ENCODE measurements around the gene ANXA9.

The ANXA9 gene

DNA sequence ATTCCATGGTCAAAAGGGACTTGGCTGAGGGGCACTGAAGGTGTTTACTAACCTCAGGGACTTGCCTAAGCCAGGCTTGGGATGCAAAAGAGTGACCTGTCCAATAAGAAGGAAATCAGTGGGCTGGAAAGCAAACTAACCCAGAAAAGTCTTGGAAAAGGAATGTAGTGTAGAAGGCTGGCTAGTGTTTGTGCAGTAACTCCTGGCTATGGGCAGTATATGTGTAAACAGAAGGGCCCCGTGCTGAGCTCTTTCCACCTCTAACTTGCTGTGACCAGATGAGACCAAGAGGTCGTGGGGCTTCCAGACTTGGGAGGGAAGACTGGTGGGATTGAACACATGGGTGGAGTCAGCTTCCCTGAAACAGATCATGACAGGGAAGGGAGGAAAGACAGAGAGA is 20.5 kb downstream of the ANXA9 start:
- in situ Hi-C loops (cut with MboI; ENCODE audit: low sequenced_read_pairs) = loop anchor here (10.0 kb wide), 1 partner anchor 748 kb away; the partner anchor contains the start of gene CA14

DNA sequence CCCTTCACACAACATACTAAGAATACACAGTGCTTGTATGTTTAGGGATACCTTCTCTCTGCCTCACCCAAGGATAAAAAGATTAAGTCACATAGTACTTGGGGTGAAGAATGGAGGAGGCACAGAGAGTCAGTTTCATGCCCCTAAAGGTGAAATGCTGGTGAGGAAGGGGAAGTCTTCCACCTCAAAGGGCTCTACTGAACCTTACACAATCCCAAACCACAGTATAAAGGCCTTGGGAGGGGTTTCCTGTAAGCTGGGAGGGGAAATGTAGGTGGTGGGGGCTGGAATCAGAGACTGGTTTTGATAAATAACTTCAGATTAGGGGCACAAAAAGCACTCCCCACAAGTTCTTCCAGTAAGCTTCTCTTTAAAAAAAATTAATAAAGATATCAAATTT is 21.1 kb downstream of the ANXA9 start:
- in situ Hi-C loops (cut with MboI; ENCODE audit: low sequenced_read_pairs) = loop anchor here (10.0 kb wide), 1 partner anchor 748 kb away; the partner anchor contains the start of gene CA14

DNA sequence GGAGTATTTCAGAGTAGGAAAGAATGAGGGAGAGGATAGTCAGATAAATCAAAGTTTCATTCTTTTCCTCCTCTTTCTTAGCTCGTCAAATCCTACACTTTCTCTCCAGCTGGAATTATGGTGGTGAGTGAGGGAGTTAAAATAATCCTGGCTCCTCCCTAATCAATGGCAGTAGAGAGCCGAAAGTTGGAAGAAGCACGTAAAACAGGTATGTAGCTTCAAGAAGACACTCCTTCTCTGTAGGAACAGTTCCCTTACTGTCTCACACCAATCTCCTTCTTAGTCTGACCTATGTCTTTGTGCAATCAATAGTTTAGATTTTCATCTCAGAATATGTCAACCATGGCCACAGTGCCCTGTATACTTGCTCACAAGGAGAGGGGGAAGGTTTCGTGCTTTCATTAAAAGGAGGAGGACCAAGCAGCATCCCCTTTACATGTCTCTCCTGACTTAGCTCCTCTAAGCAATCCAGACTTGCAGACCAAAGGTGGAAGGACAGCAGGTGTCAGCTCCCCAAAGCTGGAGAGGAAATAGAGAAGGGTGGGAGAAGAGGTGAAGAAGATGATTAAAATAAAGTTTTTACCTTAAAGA is 23.7 kb downstream of the ANXA9 start:
- in situ Hi-C loops (cut with MboI; ENCODE audit: low sequenced_read_pairs) = loop anchor here (10.0 kb wide), 1 partner anchor 751 kb away; the partner anchor contains the start of gene CA14

DNA sequence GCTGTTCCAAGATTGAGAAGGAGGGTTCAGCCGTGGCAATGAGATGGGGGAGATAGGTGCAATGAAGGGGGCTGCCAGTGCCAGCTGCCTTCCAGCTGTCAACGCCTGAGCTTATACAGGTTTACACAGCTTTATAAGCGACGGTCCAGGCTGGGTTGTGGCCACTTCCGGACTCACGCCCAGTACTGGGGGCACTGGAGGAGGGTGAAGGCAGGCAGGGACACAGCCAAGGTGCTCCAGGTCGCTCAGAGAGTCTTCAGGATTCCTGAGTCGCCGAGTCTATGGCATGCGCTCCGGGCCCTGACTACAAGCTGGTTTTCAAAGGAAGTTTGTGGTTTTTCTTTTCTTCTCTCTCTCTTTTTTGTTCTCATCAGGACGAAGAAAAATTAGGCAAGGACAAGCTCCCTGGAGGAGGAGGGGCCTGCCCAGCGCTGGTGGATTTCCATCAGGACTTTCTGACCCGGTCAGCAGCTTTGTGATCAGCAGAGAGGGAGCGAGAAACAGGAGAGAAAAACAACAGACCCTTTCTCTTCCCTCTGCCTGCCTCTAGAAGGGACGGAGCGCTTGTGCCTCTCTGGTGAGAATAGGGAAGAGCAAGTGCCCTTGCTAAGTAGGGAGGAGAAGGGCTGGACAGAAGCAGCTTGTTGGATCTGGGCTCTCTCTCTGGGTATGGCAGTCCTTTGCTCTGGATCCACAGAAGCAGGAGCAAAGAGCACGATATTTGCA is 24.4 kb downstream of the ANXA9 start, which contains the start of gene MINDY1:
Gene MINDY1 (minus strand): TSS at position 576 of the 726 bp plus-strand sequence. CDS start 4,285 bp downstream, outside the sequence.
- in situ Hi-C loops (cut with MboI; ENCODE audit: low sequenced_read_pairs) = loop anchor here (10.0 kb wide), 1 partner anchor 752 kb away; the partner anchor contains the start of gene CA14

DNA sequence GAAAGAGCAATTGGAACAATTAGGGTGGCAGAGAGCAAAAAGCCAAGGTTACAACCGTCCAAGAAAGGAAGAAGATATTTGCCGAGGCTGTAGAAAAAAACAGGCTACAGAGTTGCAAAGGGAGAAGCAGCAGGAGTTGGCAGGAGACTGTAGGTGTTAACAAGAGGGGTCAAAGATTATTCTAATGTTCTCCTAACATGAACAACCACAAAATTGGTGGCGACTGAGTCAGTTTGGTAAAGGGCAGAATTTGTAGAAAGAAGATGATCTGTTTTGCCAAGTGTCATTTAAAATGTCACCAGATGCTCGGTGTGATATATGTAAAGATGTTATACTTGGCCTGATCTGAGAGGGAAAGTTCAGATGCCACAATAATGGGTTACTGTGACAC is 25.8 kb downstream of the ANXA9 start:
- in situ Hi-C loops (cut with MboI; ENCODE audit: low sequenced_read_pairs) = loop anchor here (10.0 kb wide), 1 partner anchor 753 kb away; the partner anchor contains the start of gene CA14

DNA sequence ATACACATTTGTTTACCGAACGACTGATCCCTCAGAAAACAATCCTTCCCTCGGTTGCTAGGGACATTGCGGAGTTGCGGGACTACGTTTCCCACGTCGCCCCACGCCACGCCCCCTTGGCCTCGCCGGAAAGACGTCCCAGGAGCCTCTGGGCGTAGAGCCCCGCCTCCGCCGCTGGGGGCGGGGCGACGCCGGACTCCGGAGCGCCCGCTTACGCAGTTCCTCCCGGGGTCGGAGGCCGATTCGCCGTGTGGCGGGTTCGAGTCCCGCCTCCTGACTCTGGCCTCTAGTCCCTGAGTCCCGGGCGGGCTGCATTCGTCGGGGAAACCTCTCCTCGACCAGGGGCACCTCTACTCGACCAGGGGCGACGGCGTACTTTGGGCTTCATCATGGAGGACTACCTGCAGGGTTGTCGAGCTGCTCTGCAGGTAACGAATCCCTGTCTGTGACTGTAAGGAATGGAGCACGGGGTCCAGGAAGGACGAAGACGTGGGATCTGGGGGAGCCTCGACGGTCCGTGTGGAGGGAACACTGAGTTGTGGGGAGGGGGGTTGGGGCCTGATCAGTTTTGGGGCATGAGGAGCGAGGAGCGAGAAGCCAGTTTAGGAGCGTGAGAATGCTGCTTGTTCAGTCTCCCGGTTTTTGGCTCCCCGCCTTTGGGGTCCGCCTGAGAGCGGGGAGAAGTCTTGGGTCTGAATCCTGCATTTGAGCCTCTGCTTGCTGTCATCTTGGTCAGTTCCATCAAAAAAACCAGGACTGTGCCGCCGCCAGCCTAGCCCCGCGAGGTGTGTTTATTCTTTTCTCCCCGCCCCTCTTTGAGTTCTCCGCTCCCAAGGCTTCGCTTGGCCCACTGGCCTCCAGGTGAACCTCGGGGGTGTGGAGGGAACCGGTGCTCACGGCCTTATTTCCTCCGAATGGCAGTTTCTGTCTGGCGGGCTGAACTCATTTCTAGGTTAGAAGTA is 26.4 kb downstream of the ANXA9 start, which contains the start of gene PRUNE1:
Gene PRUNE1 (plus strand): TSS at position 206 of the 962 bp plus-strand sequence. CDS start 184 bp downstream, at position 390.
- in situ Hi-C loops (cut with MboI; ENCODE audit: low sequenced_read_pairs) = loop anchor here (10.0 kb wide), 1 partner anchor 754 kb away; the partner anchor contains the start of gene CA14

DNA sequence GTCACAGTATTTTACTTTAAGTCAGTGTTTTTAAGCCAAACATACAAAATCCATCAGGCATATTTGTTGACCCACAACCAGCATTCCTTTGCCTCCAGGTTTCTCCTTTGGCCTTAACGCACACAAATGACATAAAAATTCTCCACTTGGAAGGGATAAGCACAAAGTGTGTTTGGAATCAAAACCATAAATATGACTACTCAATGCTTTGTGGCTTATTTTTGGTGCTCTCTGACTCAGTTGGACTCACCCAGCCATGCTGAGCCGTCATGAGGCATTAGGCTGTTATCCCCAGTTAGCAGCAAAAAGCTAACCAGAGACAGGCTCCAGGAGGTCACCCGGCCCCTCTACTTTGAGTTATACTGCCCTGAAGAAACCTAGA is 27.1 kb downstream of the ANXA9 start:
- in situ Hi-C loops (cut with MboI; ENCODE audit: low sequenced_read_pairs) = loop anchor here (10.0 kb wide), 1 partner anchor 754 kb away; the partner anchor contains the start of gene CA14

DNA sequence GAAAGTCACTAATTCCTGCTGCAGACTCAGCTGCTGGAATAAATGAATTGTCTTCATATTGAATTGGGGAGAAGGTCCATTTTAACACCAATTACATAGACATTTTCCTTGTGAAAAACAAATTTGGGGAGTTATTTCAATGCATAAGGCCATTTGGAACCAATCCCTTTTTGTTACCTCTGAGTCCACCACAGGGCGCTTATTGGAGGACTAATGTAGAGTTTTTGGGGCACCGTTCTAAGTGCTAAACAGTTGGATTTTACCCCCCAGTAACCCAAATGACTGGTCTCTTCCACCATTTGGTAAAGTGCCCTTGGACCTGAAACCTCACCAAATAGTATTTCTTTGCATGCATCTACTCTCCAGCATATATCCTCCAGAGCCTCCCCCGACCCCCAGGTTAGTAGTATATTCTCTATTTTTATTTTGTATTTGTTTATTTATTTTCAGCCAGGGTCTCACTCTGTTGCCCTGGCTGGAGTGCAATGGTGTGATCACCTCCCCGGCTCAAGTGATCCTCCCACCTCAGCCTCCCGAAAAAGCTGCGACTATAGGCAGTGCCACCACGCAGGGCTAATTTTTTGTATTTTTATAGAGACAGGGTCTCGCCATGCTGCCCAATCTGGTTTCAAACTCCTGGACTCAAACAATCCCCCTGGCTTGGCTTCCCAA is 27.7 kb downstream of the ANXA9 start:
- in situ Hi-C loops (cut with MboI; ENCODE audit: low sequenced_read_pairs) = loop anchor here (10.0 kb wide), 2 partner anchors 145 to 755 kb away; partner anchors contain the start of genes CA14 and TNFAIP8L2

DNA sequence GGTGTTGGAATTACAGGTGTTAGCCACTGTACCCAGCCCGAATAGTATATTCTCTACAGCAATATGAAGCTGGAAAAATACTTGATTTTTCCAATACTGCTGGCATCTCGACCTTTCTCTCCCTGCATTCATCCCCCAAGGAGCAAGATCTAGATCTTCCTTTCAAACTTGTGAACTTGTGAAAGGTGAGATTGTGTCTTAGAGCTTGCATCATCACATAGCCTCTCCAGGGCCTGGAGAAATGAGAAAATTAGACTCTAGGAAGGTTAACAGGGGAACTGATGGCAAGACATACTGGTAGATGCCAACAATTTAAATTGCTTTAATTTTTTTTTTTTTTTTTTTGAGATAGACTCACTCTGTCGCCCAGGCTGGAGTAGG is 28.2 kb downstream of the ANXA9 start:
- in situ Hi-C loops (cut with MboI; ENCODE audit: low sequenced_read_pairs) = loop anchor here (10.0 kb wide), 1 partner anchor 144 kb away; the partner anchor contains the start of gene TNFAIP8L2

DNA sequence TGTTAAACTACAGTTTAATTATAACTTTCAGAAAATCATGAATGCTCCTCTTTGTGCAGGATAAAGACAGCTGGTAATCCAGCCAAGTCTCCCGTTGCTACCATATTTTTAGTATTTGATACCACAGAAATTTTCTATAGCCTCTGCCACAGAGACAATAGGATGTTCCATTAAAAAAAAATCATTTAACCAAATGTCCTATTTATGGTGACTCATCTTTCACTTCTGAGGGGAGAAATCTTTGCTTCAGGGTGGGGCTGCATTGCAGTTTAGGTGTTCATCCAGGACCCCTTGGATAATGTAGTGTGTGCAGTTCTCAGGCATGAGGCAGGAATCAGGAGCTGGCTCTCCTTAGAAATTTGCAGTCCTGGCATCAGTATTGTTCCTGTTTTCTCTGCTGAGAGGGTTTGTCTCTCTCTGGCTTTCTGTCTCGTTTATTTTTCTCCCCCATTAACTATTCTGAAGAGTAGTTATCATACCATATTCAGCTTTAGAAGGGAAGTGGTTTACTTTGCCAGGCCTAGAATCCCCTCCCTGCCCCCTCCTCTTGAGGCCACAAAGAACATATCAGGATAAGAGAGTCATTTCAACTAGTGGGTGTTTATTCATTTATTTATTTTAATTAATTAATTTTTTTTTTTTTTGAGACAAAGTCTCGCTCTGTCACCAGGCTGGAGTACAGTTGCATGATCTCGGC is 29.2 kb downstream of the ANXA9 start:
- in situ Hi-C loops (cut with MboI; ENCODE audit: low sequenced_read_pairs) = loop anchor here (10.0 kb wide), 1 partner anchor 143 kb away; the partner anchor contains the start of gene TNFAIP8L2

DNA sequence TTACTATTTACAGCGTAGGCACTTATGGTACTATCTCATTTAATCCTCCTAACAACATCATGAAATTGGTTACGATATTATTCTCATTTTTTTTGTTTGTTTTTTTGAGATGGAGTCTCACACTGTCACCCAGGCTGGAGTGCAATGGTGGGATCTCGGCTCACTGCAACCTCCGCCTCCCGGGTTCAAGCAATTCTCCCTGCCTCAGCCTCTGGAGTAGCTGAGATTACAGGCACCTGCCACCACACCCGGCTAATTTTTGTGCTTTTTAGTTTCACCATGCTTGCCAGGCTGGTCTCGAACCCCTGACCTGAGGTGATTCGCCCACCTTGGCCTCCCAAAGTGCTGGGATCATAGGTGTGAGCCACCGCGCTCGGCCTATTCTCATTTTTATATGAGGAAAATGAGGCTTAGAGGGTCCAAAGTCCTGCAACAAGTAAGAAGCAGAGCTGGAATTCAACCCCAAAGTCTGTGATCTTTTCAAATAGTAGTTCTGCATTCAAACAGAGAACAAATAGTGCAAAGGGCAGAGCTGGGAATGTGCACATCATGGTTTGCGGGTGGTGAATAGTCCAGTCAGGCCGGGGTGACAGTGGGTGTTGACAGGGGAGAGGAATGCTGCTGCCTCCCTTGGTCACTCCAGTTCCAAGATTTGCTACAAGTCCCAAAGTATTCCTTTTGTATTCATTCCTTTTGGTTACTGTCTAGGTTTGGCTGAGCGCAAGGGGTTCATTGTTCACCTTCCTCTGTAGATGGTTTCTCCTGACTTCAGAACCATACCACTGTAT is 30.8 kb downstream of the ANXA9 start:
- in situ Hi-C loops (cut with MboI; ENCODE audit: low sequenced_read_pairs) = loop anchor here (10.0 kb wide), 1 partner anchor 142 kb away; the partner anchor contains the start of gene TNFAIP8L2

DNA sequence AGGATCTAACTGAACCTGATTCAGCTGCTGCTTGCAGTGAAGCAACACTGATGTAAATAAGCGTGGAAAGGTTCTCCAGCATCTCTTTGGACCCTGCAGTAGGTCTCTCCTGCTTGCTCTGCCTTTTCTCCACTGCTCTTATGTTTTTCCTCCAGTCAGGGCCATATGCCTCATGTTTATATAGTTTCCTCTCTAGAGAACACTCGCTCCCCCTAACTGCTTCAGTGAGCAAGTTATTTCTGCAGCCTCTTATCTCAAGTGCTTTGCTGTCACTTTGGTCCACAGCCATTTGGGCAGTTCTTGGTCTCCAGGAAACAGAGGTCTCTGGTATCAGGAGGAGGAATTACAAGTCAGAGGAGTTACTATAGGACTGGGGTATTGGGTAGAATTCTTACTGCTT is 31.4 kb downstream of the ANXA9 start:
- in situ Hi-C loops (cut with MboI; ENCODE audit: low sequenced_read_pairs) = loop anchor here (10.0 kb wide), 1 partner anchor 141 kb away; the partner anchor contains the start of gene TNFAIP8L2

DNA sequence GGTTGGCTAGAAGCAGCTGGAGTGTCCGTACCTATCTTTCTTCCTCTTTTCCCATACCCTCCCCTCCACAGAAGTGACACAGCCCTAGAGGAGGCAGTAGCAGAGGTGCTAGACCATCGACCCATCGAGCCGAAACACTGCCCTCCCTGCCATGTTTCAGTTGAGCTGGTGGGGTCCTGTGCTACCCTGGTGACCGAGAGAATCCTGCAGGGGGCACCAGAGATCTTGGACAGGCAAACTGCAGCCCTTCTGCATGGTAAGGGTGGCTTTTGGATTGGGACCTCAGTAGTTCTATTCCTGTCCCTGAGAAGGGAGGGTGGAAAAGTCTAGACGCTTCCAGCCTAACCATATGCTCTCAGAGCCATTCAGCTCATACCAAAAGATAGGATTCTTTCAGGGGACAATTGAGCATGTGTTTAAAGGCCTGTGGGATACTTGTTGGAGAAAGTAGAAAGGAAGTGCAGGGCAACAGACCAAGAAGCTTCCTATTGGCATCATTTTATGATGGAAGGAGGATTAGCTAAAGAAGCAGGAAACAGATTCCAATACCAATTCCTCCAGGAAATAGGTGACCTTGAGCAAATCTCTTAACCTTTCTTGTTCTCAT is 42.6 kb downstream of the ANXA9 start:
- in situ Hi-C loops (cut with MboI; ENCODE audit: low sequenced_read_pairs) = no loop called here

DNA sequence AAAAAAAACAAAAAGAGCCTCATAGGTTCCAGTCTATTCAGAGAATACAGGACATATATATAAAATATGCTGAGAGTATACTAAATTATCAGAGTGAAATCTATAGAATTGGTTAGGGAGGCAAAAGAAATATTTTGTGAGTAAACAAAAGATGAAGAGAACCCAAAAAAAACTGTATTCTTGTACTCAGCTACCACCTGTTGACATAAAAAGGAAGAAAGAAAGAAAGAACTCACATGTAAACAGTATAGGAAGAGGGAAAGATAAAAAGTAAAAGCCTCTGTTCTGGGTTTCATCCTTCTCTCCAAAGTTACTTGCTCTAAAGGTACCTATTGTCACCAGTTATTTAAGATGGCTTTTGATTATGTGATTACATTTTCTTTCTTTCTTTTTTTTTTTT is 44.4 kb downstream of the ANXA9 start:
- in situ Hi-C loops (cut with MboI; ENCODE audit: low sequenced_read_pairs) = no loop called here

DNA sequence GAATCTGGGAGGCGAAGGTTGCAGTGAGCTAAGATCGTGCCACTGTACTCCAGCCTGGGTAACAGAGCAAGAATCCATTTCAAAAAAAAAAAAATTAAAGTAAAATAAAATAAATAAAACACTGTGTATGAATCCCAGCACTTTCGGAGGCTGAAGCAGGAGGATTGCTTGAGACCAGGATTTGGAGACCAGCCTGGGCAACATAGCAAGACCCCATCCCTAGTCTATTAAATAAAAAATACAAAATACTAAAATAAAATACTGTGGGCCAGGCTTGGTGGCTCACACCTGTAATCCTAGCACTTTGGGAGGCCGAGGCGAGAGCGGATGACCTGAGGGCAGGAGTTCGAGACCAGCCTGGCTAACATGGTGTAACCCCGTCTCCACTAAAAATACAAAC is 50.1 kb downstream of the ANXA9 start:
- in situ Hi-C loops (cut with MboI; ENCODE audit: low sequenced_read_pairs) = no loop called here

DNA sequence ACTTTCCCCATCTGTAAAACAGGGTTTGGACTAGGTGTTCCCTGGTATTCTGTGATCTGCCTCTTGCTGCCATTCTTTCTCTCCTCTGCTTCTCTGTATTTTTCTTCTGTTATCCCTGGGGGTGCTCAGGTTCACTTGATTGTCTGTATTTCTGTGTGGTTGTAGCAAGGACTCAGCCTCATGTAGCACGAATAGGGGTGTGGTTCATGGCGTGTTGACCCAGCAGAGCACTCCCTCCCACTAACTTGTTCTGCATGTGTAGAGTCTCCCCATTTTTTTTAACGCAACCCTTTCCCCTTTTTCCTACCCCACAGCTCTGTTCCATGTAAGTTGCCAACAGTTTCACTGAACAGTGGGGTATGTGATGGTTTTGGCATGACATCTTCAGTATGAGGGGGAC is 53.1 kb downstream of the ANXA9 start:
- in situ Hi-C loops (cut with MboI; ENCODE audit: low sequenced_read_pairs) = no loop called here

DNA sequence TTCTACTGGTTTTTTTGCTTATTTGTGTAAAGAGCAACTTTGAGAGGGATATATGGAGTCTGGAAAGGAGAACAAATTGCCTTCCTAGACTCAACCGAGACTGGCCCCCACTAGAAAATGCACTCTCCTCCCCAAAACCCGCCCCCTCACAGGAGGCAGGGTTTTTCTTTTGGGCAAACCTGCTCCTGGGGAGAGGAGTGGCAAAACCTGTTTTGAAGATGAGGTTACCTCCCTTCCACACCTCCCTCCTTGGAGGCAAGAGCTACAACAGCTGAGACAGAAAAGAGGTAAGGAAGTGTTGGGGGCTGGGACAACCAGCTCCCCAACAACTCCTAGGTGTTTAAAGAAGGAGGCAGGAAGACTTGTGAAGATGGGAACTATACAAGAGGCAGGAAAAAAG is 54.3 kb downstream of the ANXA9 start, which contains the start of gene BNIPL:
Gene BNIPL (plus strand): TSS at position 231 of the 400 bp plus-strand sequence. CDS start 140 bp downstream, at position 371.
- in situ Hi-C loops (cut with MboI; ENCODE audit: low sequenced_read_pairs) = no loop called here

DNA sequence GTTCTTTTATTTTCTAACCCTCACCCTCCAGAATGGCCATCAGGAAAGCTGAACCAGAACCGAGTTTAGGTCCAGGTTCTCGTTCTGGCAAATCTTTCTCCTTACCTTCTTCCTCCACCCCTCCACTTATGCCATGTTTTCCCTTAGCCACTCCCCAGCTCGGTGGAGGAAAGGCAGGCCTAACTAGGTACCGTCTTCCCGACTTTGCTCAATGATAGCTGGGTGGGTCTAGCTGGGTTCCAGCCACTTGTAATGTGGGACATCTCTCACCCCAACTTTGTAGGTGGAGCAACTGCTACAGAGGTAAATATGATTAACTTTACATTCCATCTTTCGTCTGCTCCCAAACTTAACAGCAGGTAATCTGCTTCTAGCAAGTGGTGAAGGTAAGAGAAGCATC is 54.9 kb downstream of the ANXA9 start:
- in situ Hi-C loops (cut with MboI; ENCODE audit: low sequenced_read_pairs) = no loop called here

Data from HL-60/S4 (cell line).